ENCODE data around the gene MACO1. TPM values are rescaled to one million over a fixed set of nuclear protein-coding genes. Genes with fewer than 3 reads are reported as not detected.

The MACO1 gene
- total RNA-seq, 1 experiment from 2014 or later = 19.2 TPM

DNA sequence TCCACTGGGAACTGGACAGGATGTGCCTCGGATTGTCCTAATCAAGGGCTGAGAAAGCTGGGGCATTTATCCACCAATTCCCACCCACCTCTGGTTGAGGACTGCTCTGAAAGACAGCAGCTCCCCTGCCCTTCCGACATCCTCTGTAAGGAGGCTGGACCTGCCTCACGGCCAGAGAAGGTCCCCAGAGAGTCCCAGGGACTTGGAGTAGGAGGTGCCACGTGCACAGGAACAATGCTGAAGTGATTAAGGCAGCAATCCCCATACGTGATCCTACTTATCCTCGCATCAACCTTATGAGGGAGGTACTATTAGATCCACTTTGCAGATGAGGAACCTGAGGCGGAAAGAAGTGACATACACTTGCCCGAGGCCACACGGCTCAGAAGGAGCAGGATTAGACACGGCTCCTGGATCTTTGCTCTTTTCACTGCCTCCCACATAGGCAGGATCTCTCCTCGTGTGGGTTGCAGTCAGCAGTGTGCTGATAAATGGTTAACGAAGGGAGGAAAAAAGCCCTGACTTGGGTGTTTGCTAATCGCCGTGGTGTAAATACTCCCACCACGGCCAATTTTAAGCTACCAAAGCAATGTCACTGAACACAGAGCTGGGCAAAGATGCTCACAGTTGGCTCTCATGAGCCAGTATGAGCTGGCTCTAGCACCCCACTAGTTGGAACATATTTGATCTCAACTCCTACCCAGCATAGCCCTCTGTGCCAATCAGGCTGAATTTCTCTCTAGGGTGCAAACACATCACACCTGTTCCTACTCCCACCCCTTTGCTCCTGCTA is 94.1 kb downstream of the MACO1 start:
- DNase-seq (ENCODE audit: low read depth) = peak; percentile 16

DNA sequence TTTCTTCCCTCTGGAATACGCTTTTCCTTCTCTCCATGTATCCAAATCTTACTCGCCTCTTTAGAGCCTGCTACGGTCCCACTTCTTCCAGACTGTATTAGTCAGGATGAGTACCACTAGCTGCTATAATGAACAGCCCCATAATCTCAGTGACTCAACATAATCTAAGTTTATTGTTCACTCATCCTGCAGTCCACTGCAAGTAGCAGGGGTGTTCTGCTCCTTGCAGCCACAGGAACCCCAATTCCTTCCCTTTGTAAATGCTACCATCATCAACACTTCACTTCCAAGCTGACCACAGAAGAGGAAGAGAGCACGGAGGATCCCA is 94.6 kb downstream of the MACO1 start:
- no peak for DNase-seq (ENCODE audit: low read depth)

DNA sequence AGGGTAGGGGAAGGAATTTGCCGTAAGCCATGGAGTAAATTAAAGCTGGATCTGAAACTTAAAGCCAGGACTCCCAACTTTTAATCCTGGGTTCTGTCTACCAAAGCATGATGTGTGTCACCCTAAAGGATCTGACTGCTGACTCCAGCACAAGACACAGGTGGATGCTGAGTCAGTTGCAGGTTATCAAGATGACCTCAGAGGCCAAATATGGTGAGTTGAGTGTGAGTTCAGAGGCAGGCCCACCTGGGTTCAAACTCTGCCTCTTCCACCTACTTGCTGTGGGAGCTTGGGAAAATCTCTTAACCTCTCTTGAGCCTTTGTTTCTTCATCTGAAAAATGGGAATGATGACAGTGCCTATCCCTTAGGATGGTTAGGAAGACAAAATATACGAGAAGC is 96.1 kb downstream of the MACO1 start:
- no peak for DNase-seq (ENCODE audit: low read depth)

DNA sequence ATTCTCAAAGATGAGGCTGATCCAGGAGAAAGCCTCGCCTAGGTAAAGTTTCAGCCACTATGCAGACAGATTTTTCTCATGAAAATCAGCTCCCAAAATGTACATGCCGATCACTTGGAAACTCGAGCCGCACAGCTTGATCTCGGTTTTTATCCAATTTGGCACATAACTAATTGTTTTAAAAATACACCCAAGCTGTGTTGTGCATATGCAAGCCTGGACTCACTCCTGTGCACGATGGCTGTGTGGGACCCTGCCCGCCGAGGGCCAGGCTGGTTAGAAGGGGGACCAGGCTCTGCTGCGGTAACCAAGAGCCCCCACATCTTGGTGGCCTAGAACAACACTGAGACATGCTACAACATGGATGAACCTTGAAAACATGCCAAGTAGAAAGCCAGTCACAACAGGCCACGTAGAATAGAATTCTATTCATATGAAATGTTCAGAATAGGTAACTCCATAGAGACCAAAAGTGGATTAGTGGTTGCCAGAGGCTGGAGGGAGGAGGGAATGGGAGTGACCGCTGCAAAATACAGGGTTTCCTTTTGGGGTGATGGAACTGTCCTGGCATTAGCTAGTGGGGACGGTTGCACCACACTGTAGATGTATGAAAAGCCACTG is 96.6 kb downstream of the MACO1 start:
- no peak for DNase-seq (ENCODE audit: low read depth)

DNA sequence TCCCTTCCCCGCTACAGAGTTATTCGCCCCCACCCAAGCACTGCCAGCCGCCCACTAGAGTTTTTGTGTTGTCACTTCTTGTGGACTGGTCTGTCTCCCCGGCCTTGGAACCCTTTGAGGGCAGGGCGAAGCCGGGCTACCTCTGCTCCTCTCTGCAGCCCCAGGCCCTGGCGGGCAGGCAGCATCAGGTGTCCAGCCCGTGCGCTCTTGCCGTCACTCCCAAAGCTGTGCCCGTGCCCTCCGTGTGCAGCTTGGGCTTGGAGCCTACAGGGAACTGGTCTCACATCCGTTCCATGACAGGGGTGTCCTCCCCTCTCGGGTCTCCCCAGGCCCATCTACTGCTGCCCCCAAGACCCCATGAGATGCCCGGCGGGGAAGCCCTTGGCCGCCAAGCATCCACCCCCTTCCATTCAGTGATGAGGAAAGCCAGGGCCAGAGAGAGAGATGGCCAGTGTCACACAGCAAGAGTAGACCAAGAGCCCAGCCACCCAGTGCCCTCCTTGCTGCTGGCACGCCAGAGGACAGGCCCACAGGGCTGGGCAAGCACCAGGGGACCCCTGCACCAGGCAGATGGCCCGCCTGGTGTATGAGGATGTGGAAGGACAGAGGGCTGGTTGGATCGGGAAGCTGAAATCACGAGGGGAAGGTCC is 97.4 kb downstream of the MACO1 start:
- no peak for DNase-seq (ENCODE audit: low read depth)

DNA sequence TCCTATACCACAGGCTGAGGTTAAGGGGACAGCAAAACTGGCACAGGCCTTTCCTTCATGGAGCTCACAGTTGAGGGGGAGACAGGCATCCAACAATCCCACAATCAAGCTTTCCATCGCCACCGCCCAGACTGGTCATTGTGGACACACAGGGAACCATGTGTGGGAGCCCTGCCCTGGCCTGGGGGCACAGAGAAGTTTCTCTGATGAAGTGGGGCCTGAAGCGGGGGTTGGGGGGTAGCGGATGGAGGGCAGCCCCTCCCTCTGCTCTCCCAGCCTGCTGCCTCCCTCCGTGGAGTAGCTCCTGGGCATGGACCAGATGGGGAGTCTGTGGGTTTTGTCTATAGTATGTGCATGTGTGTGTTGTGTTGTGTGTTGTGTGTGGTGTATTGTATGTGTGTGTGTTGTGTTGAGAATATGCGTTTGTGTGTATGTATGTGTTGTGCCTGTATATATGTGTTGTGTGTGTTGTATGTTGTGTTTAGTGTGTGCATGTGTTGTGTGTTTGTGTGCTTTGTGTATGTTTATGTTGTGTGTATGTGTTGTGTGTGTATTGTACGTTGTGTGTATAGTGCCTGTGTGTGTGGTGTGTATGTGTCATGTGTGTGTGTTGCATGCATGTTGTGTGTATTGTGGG is 98.3 kb downstream of the MACO1 start:
- DNase-seq (ENCODE audit: low read depth) = peak; percentile 75

DNA sequence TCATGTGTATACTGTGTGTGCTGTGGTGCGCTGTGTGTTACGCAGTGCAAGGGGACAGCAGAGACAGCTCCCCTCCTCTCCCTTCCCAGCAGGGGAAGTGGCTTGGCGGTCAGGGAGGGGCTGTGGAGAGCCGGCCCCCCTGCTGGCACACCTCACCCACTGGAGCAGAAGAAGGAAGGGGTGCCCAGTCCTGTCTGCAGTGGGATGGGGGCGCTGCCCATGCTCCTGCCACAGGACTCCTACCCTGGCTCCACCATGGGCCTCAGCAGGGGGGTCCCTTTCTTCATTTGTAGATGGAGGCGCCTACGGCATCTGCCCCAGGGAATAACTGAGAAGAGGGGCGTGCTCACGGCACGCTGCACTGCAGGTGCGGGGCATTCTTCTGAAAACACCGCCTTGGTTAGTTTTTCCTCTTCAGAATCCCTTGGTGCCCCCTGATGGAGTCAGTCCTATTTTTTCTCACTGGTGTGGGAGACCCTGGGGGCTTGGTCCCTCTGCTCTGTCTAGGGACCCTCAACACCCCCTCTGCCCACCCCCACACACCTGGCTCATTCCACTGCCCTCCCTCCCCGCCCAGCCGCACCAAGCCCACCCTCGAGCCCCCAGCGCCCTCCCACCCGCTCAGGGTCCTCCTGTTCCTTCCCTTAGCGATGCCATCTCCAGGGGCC is 99.0 kb downstream of the MACO1 start:
- DNase-seq (ENCODE audit: low read depth) = peak; percentile 15

DNA sequence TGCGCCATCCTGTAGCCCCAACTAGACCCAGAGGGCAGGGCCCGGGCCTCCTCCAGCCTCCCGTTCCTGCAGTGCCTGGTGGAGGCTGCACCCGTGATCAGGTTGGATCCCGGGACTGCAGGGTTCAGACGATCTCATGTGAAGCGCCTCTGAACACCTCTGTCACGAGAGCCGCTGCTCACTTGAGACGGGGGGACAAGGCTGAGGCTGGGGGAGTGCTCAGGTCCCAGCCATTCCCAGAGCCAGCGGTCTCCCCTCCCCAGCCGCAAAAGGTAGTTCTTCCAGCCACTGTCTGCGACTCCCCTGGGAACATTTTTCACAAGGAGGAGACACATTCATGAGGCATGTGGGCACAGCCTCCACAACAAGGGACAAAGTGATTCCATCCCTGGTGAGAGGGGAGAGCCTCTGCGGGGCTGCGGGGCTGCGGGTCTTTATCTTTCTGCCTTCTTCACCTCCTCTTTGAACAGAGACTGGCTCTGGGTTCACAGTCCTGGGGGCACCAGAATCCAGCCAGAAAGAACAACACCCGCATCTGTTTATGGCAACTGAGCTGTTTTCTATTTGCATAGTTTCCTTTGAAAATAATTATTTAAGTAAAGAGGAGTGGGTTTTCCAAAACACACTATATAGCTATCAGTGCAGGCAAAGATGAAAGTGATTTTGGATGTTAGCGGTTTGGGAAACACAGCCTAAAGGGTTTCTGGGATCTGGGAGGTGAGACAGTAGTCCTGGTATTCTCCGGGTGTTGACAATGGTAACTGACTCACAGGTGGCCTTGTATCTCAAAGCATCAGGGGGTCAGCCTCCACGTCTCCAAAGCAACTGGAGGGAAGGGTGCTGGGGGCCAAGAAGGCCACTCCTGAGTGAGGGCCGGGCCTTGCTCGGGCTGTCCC is 99.7 kb downstream of the MACO1 start:
- no peak for DNase-seq (ENCODE audit: low read depth)

DNA sequence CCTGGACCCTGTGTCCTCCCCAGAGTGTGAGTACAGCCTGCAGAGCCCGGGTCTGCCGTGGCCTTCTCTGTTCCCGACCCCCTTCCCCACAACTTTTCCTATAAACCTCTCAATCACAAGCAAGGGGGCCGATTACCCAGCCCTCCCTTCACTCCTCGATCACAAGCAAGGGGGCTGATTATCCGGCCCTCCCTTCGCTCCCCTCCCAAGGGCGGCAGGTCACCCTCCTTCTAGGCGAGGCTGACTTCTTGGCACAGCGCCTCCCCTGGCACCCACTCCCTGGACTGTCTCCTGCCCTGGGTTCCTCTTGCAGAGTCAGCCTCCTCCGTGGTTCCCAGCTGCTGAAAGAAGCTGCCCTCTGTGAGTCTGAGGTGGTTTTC is 100.4 kb downstream of the MACO1 start:
- no peak for DNase-seq (ENCODE audit: low read depth)

DNA sequence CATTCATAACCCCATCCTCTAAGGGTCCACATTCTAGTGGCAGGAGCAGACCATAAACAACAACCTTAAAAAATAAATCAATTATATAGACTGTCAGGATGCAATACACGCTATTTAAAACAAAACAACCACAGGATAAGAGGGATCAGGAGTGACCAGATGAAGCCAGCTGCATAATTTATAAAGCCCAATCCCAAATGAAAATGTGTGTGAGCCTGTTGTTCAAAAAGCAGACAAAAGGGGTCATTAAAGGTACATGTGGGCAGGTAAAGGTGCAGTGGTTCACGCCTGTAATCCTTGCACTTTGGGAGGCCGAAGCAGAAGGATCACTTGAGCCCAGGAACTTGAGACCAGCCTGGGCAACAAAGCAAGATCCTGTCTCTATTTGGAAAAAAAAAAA is 102.3 kb downstream of the MACO1 start:
- no peak for DNase-seq (ENCODE audit: low read depth)

DNA sequence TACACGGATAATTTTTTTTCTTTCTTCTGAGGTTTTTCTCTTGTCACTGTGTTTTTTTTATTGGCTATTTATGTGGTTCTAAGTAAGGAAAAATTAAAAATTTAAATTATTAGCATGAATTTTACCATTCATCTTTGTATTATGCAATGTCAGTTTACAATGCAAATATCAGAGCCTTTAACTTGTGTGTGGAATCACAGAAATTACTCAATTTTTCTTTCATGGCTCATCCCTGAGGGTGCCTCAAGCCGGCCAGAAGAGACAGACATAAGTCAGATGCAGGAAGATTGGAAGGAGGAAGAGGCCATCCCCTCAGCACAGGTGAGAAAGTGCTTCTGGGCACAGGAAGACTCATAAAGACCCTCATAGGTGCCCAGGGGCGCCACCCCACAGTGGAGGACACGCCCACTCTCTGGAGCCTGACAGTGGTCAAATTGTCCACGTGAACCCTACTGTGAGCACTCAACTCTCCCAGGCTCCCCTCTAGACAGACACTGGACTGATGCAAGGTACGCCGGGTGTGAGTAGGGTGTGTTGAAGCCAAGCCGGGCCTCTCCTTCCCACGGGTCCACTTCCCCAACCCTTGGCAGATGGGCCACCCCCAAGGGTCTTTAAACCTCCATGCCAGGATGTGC is 103.2 kb downstream of the MACO1 start:
- no peak for DNase-seq (ENCODE audit: low read depth)

DNA sequence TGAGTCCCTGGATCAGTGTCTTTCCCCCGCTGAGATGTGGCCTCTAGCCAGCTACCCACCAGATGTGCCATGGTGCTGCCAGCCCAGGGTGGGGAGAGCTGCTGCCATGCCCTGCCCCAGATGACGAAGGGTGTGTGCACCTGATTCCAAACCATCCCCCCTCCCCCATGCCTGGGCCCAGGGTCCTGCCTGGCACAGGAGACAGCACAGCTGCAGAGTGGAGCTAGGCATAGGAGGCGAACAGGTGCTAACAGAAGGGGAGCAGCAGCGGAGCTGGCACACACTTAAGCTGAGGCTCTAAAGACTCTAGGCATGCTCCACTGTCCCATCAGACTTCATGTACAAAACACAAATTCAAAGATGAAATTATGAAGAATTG is 103.7 kb downstream of the MACO1 start:
- DNase-seq (ENCODE audit: low read depth) = no peak

DNA sequence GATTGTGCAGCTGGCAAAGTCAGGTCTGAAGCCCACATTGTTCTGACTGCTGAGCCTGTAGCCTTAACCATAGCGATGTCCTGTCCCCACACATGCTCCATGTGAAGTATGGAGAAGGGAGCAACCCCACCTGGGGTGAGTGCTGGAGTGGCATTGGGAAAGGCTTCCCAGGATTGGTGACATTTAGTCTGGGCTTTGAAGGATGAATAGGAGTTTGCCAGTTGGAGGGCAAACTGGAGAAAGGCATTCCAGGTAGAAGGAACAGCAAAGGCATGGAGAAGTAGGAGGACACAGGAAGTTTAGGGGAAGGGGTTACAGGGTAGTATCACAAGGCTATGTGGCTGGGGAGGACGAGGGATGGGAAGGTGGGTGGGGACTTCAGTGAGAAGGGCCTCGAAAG is 105.4 kb downstream of the MACO1 start:
- no peak for DNase-seq (ENCODE audit: low read depth)

DNA sequence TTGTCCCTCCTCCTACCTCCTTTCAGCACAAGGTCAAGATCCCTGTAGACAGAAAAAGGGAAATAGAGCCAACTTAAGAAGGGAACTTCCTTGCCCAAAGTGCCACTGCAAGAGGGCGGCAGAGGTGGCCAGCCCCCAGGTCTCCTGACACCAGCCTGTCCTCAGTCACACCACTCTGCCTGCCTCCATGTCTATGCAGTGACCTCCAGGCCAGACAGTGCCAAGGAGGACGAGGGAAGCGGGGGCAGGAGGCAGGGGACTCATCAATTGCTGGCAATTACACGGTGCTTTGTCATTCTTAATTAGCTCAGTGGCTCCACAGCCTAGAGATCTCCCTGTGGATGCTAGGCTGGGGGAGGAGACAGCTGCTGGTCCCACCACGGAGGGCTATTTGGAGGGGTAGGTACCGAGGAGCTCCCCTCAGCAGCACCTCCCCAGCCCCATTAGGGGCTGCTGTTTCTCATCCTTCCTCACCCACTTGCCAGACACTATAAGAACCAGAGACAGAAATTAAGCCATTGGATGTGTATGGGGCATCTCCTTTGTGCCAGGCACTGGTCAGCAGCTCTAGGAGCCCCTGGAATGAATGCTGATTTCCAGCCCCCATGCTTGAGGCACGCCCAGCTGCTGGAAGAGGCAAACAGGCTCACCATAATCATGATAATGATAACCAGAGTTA is 106.6 kb downstream of the MACO1 start:
- DNase-seq (ENCODE audit: low read depth) = no peak

DNA sequence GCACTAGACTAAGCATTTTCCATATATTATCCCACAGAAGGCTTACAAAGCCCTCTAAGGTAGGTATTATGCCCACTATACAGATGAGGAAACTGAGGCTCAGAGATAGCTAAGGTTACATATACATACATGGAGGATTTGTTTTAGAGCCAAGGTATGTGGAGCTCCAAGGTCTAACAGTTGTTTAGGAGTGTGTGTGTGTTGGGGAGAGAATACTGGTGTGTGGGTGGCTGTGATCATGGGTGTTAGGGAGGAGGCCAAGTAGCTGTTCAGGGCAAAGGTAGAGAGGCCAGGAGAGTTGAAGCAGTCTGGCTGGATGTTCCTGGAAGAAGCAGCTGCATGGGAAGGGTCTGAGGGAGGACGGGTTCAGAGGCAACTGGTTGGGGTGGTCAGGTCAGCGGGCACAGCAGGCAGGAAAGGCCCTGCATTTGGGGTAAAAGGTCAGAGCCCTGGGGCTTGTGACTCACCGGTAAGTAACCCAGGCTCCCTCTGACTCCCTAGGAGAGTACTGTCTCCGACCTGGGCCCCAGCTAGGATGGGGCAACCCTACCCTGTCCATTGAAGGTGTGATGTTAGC is 107.6 kb downstream of the MACO1 start:
- DNase-seq (ENCODE audit: low read depth) = peak; percentile 50

DNA sequence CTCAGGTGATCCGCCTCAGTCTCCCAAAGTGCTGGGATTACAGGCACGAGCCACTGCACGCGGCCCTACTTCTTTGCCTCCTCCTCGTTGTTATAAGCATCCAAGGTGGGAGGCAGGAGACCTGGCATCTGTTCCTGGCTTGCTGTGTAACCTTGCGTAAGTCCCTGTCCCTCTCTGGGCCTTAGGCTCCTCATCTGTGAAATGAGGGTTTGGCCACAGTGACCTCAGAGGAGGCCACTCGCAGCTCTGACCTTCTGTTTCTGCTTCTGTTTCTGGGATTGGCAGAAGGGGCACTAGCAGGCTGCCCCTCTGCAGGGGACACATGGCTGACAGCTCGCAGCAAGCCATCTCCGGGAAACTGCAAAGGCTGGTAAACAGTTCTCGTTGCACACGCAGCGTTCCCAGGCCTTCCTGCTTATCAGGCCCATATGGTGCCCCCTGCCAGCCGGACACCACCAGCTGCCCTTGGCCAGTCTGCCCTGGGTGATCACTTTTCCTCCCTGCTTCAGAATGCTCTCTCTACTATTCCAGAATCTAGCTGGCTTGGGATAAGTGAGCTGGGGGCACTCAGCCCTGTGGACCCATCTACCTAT is 110.1 kb downstream of the MACO1 start:
- DNase-seq (ENCODE audit: low read depth) = no peak

DNA sequence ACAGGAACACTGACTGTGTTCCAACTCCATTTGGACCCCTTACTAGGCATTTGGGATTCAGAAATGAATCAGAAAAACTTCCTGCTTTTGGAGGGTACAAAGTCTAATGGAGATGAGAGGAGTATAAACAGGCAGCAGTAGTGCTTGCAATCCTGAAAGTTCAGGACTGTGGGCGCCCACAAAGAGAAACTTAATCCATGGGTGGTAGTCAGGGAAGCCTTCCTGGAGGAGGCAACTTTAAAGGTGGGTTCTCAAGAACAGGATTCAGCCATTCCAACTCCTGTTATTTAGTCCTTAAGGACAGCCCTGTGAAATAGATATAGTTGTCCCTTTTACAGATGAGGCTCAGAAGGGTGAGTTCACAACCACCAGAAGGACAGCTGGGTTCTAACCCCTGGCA is 110.7 kb downstream of the MACO1 start:
- DNase-seq (ENCODE audit: low read depth) = no peak

DNA sequence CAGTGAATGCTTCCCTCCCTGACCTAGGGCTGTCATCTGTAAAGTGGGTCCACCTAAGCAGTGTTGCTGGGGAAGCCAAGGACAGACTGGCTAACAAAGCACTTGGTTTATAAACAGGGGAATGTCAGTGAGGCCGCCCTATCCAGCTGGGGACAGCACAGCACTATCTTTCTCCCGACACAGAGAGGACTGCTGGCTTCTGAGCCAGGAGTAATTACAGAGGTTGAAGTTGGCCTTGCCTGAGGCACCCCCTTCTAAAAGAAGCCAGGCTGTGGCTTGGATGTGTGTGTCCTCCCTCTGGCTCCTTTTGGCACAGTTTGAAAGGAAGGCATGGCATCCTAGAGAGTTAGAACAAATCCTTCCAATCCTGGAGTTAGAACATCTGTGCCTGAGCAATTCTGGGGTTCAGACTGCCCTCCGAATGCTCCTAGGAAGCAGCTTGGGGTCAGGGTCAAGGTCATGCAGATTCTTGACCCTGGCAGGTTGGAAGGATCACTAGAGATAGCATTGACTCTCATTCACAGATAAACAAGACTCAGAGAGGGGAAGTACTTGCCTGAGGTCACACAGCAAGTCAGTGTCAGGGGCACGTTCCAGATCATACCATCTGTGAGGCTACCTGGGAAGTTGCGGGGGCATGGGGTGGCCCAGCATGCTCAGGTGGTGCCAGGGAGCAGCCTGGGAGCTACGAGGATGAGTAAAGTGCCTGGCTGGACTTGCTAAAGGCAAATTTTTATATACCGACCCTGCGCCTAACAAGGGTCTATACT is 111.4 kb downstream of the MACO1 start:
- peak; percentile 82 for DNase-seq (ENCODE audit: low read depth)

DNA sequence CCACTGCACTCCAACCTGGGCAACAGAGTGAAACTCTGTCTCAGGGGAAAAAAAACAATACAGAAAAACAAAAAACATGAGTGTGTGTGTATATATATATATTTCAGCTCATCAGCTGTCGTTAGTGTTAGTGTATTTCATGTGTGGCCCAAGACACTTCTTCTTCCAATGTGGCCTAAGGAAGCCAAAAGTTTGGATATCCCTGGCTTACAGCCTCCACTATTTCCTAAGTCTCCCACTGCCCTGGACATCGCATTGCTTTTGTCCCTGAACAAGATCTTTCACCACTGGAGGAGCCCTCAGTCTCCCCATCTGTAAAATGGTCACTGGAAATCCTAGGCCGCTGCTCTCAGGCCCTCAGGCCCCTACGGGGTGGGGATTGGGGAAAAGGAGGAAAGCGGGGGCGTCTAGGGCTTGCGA is 112.3 kb downstream of the MACO1 start:
- no peak for DNase-seq (ENCODE audit: low read depth)
